Measurements from ENCODE around the gene CLSTN2.

The CLSTN2 gene

DNA sequence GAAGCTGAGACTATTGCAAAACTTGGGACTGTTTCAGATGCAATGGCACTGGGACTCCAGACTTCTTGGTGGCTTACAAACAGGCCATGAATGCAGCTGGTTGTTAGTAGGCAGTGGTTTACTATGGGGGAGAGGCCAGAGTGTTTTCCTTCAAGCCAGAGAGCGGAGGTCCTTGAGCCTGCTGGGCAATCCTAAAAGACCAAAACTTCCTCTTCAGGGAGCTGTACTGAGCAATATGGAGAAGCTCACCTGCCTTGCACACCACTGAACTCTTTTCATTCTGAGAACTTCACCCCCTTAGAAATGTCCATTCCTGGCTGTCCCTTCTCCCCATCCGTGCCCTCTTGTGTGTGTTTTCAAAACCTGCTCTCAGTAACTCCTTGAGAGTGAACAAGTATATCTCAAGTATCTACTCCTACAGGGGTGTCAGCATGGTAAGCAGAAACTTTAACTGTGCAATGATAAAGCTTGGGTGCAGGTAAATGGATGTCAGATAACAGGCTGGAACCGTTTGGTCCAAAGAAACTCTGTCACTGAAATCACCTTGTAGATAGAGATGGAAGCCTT, 213.9 kb downstream of the CLSTN2 start:
- no peak for DNase-seq (ENCODE audit: low read depth)

DNA sequence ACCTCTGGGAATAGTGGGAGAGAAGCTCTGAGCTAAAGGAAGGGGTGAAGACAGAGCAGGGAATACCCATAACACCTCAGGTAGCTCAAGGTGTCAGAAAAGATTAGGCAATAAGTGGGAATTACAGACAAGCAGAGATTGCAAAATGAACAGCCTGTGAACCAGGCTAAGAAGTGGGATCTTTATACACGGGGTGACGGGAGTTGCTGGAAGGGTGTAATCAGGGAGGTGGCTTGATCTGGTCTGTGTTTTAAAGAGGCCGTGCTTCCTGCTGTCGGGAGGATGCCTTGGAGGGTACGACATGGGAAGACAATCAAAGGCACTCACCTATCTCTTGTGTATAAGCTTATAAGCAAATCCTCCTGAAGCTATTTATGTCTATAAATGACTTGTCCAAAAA, 216.3 kb downstream of the CLSTN2 start:
- DNase-seq (ENCODE audit: low read depth): no peak

DNA sequence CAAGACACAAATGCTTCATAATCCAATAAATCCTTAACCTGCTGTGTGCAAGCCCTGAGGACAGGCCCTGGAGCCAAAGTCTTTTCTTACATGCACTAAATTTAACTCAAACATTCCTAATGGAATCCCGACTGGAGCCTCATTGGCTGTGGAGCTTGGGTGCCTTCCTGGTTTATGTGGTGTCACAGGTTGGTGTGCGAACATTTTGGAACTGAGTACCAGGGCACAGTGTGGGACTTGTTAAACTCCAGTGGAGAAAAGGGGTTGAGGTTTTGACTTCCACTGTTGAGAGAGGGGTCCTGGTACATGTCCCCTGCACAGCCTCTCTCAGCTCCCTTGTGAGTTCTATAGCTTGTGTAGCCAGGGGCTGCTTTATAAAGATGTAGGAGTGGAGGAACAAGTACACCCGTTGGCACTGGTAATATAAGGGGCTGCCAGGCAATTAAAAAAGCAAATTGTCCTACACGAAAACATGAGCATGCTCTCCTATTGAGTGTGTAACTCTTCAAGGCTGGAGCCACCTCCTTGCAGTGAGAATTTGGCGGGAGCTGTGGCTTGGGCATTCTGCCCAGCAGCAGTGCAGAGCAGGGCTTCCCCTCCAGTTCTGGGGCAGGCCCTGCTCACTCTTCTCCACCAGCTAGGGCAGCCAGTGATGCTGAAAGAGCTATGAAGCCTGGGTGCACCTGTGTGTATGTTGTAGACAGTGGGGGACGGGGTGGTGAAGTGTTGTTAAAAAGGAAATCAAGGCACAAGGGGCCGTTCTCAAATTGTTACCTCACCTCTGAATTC, 218.1 kb downstream of the CLSTN2 start:
- no peak for DNase-seq (ENCODE audit: low read depth)

DNA sequence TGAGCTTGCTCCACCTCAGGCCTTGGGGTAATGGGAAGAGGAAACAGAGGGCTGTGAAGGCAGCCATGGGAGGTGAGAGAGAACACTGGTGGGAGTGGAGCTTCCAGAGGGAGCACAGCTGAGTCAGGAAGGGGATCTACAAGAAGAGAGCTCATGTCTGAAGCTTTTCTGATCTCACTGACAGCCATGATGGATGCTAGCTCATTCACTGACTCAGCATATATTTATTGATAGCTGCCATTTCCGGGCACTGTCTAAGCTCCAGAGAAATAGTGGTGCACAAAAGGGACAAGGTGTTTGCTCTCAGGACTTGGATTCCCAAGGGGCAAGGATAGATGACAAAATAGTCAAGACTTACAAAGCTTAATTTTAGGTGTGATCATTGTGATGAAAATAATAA, 218.8 kb downstream of the CLSTN2 start:
- DNase-seq (ENCODE audit: low read depth): no peak

DNA sequence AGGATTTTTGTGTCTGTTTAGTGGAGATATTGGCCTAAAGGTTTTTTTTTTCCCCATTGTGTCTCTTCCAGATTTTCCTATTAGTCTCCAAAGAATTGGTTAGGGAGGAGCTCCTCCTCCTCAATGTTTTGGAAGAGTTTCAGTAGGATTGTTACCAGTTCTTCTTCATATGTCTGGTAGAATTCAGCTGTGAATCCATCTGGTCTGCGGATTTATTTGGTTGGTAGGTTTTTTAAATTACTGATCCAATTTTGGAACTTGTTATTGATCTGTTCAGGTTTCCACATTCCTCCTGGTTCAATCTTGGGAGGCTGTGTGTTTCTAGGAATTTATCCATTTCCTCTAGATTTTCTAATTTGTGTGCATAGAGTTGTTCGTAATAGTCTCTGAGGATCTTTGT, 222.2 kb downstream of the CLSTN2 start:
- DNase-seq (ENCODE audit: low read depth): no peak

DNA sequence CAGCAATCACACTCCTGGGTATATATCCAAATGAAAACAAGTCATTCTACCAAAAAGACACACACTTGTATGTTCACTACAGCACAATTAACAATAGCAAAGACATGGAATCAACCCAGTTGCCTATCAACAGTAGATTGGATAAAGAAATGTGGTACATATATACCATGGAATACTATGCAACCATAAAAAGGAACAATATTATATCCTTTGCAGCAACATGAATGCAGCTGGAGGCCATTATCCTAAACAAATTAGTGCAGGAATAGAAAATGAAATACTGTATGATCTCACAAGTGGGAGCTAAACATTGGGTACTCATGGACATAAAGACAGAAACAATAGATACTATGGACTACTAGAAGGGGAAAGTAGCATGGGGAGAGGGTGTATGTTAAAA, 224.7 kb downstream of the CLSTN2 start:
- no peak for DNase-seq (ENCODE audit: low read depth)

DNA sequence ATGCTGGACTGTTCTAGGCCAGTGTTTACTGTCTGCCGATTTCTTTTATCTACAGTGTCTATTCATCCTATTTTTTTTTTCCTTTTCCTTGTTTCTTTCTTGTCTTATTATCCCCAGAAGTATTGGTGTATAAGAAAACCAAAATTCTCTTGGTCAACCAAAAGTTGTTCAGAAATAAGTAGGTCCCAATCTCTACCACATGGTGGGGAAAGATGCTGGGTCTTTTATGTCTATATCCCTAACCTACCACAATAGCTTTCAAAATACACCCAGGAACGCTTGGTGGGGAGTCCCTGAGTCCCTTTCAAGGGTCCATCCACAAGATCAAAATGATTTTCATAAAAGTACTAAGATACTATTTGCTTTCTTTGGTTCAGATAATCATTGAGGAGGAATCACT, 225.6 kb downstream of the CLSTN2 start:
- no peak for DNase-seq (ENCODE audit: low read depth)

DNA sequence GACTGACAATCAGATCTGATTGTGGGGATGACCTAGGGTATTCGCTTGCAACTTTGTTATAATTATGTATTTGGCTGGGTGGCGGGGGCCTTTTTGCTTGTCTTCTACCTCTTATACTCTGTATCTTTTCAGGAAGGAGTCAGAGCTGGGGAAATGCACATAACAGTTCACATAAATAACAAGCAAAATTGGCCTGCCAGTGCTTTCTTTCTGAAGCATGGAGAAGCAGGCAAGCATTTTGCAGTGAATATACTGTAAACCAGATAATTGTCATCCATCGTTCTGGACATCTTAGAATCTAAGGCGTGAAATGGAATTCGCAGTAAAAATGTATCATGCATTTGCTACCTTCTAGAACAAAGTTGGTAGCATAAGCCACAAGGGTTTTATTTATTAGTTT, 227.6 kb downstream of the CLSTN2 start:
- no peak for DNase-seq (ENCODE audit: low read depth)

DNA sequence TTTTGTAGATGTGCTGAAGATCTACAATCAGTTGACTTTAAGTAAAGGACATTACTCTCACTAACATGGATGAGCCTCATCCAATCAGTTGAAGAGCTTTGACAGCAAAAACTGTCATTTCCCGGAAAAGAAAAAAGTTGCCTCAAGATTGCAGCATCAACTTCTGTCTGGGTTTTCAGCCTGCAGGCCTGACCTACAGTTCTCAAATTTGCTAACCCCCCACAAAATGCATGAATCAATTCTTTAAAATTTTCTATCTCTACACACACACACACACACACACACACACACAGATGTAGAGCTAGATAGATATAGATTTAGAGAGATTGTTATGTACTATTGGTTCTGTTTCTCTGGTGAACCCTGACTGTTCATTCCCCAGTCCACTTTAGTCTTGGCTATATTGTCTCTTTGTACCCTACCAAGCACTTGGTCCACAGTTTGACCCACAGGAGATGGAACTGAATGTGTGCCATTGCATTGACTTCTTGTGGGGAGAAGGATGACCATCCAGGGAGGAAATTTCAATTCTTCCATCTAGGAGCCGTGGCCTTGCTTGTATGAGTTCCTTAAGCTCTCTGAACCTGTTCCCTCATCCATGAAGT, 228.3 kb downstream of the CLSTN2 start:
- no peak for DNase-seq (ENCODE audit: low read depth)

DNA sequence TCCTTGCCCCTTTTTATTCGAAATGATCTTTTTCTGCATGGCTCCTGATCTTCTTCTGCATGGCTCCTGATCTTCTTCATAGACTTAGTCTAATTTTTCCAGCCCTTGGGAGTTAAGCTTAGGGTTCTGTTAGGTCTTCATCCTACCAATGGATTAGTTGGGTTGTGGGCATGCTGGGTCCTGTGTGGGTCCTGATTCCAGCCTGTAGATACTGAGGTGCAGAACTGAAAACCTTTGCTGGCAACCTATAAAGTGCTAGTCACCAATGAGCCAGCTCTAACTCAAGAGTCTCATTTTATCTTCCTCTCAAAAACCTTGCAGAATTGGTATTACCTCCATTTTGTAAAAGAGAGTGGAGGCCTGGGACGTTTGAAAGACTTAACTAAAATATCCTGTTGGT, 229.2 kb downstream of the CLSTN2 start:
- DNase-seq (ENCODE audit: low read depth): no peak

DNA sequence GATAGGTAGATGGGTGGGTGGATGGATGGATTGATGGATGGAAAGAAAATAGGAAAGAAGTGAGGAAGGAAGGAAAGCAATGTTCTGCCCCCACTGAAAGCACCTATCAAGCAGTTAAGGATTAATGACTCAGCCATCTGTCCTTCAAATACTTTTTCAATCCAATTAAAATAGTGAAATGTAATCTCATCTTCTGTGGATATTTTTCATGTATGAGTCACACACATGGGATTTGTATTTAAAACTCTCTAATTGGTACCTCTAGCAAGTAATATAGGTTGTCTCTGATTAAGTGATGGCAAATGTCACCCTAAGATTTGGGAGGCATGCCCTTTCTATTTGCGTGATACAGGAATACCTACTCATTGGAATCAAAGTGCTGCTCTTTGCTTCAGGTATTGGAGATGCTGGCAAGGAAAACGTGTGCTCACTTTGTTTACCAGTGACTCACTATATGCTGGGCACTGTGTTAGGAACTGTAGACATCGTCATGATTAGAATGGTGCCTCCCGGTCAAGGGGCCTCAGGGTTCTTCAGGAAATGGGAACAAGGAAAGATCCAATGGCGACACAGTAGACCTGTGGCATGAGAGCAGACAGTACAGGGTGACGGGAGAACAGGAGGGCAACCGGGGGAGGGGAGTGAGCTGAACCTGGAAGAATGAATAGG, 230.1 kb downstream of the CLSTN2 start:
- DNase-seq (ENCODE audit: low read depth): no peak

DNA sequence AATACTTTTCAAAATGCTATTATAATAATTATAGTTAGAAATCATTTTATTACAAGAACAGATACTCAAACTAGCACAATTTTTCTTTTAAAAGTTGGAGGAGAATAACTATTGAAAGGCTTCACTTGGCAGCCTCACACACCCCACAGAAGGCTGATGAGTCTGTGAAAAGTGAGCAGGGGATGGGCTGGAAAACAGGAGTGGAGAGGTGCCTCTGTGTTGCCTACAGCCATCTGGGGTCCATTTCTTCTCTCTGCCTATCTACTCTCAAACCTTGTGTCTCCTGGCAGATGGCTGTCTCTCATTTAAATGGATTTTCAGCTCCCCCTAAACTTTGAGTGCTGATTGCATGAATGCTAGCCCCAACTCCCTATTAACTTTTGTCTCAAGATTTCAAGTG, 230.8 kb downstream of the CLSTN2 start:
- no peak for DNase-seq (ENCODE audit: low read depth)

DNA sequence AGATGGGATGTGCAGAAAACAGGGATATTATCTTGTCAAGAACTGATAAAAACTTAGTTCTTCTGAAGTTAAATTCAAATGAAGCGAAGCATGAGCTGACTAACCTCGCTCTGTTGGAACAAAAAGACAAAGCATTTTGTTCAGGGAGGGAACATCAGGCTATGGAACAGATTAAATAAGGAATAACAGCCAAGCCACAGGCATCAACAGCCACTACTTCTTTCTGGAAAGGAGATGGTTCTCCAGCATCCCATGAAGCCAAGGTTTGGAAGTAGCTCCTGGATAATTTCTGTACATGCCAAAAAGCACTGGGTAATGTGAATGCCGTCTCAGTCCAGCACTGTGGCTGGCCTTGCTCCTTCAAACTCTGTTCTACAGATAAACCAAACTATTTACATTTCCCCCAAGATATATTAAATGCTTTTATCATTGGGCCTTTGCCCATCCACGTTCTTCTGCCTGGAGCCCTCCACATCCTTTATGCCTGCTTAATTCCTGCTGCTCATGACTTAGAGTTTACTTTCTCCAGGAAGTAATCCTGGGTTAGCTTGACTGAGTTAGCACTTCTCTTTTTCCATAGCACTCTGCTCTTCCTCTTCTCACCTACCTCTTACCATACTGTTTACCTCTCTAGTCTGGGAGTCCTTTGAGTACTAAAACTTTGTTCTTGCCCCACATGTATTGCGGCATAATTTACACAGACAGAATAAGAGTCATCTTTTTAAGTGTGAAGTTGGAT, 232.0 kb downstream of the CLSTN2 start:
- DNase-seq (ENCODE audit: low read depth): no peak

DNA sequence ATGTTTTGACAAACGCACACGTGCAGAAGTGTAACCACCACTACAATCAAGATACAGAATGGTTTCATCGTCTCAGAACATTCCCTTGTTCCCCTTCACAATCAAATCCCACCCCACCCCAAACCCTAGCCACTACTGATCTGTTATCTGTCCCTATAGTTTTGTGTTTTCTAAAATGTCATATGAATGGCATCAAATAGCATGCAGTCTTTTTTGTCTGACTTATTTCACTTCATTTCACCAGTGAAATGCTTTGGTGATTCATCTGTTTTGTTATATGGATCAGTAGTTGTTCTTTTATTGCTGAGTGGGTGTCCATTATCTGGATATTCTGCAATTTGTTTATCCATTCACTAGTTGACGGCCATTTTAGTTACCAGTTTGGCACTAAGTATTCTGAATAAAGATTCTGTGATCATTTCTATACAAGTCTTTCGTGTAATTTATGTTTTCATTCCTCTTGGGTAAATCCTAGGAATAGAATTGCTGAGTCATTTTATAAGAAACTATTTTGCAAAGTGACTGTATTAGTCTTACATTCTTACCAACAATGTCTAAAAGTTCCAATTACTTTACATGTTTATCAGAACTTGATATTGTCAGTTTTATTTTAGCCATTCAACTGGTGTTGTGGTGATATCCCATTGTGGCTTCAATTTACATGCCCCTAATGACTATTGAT, 232.8 kb downstream of the CLSTN2 start:
- DNase-seq (ENCODE audit: low read depth): no peak

DNA sequence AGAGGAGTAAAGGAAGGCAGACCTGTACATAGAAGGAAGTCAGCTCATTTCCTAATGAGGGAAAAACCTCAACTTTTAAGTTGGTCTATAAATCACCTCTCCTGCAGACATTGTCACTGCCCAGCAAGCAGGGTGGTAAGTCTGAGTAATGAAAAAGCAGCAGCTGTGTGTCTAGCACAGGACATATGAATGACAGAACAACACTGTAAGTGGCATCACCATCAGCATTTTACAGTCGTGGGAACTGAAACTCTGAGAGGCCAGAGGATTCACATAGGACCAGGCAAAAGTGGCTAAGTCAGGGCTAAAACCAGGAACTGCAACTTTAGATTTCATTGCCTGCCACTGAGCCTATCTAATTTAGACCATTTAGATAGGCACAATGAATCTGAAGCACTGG, 235.6 kb downstream of the CLSTN2 start:
- DNase-seq (ENCODE audit: low read depth): no peak

DNA sequence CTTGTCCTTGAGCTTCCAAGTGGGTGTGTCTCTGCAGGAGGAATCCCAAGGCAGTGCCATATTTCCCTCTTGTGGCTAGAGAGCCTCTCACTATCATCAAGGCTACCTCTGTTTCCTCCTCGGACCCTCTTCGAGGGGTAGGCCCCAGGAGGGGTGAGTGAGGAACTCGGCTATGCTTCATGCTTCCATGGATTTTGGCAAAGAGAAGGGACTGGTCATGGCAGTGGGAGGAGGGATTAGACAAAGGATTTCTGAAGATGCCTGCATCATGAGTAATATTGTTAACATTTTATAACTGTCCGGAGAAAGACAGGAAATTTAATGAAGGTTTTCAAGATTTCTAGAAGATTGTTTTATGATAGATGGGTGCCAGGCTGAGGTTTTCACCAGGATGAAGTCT, 241.5 kb downstream of the CLSTN2 start:
- no peak for DNase-seq (ENCODE audit: low read depth)

DNA sequence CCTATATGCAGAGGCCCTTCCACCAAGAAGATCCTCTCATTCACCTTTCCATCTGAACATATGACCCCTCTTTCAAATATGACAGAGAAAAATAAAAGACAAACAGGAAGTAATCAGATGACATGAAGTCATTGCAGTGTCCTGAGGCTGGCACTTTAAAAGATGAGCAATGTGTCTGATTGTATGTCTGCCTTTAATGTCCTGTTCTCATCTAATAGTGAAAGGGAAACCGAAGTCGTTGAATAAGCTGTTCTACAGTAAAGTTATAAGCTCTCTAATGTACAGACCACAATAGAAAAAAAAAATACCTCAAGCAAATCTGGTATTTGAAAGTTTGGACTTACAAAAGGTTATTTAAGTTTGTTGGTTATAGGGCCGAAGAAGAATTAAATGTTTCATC, 243.0 kb downstream of the CLSTN2 start:
- no peak for DNase-seq (ENCODE audit: low read depth)

DNA sequence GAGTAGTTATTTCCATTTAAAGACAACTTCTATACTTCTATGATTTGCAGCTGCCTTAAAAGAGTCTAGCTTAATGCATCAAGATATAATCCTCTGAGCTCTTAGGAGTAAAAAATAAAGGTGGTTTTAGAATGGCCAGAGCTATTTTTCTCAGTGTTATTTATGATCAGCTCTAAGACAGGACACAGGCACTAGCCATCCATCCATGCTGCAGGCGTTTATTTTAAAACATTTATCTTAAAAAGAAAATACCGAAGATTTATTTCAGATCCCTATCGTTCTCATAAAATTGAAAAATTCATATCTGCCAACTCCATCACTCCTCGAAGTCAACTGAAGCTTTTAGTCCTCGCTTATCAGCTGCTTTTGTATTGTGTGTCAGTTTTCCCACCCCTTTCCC, 243.5 kb downstream of the CLSTN2 start:
- no peak for DNase-seq (ENCODE audit: low read depth)

DNA sequence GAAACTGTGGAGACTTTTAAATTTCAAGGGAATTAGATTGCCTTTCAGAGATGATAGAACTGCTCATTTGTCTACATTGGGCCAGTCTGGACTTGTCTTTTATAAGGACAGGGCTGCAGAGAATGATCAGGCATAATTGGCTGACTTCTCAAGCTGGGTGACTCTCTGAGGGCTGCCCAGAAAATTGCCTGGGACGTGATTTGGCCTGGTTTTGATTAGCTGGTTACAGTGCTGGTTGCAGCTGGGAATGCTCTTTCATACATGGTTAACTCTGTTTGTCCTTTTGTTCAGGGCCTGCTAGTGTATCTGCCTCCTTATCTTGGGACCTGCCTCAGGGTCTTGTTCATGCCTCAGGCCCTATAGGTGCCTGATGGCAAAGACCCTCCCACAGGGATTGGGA, 245.6 kb downstream of the CLSTN2 start:
- DNase-seq (ENCODE audit: low read depth): no peak

DNA sequence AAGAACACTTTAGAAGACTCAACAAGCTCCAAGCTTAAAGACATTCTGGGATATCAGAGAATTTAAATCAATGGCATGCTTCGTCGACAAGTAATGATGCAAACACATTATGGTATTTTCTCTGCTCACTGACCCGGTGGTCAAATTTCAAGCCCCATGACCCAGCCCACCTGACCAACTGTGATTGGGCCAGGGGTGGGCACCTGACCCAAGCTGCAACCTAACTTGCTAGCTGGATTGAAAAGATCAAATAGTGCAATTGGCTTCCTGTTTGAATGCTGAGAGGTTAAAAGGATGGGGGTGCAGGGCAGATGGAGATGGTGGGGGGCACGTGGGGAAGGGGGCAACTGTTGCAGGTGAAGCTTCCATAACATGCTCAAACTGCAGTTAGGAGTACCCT, 250.4 kb downstream of the CLSTN2 start:
- no peak for DNase-seq (ENCODE audit: low read depth)

DNA sequence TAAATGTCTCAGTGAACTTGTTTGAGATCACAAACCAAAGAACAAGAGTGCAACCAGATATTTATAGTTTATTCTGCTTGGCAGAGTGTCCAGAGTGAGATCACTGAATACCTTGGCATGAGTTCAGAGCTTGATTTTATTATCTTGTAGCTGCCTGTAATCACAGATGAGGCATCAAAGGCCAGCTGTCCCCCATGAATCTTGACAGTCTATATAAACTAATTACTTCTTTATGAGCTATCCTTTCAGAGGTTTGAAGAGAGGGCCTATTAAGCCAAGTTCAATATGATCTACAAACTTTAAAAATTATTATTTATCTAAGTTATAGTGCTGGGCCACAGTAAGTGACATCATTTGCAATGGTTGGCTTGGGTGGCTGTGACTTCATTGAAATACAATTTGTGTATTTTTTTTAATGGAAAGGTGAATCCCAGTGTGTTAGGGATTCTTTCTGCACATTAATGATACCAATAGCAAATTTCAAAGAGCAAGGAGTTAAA, 251.5 kb downstream of the CLSTN2 start:
- no peak for DNase-seq (ENCODE audit: low read depth)

DNA sequence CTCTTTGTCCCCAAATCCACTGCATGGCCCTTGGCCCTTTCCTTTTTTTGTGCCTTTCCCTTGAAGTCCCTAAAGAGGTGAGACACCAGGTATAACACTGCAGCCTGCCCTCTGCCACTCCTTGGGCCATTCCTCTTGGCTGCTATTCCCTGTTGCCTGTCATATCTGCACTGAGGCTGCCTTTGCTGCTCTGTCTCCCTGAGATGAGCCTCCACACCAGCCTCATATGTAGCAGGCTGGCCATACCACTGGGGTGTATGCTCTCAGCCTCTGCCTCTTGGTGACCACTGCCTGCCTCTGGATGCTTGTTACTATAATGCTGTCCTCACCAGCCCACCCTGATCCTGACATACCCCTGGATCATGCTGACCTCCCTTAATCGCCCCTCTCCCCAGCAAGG, 252.0 kb downstream of the CLSTN2 start:
- no peak for DNase-seq (ENCODE audit: low read depth)
